HG02870 (cell line): ENCODE data around the gene CAMTA2.
"Not testable (repeated sequence)": the region's sequence is repeated elsewhere in the genome, so short reads cannot be mapped to it uniquely, and the experiment has no call there.

Experiments used
- ATAC-seq: cut with Tn5 transposase; IDR thresholded peaks from one replicate; pipeline ENCODE4 v1.9.1; 2021; ENCODE audit warnings: mild to moderate bottlenecking, moderate library complexity; ENCODE audit not compliant: unreplicated experiment

Gene CAMTA2

DNA sequence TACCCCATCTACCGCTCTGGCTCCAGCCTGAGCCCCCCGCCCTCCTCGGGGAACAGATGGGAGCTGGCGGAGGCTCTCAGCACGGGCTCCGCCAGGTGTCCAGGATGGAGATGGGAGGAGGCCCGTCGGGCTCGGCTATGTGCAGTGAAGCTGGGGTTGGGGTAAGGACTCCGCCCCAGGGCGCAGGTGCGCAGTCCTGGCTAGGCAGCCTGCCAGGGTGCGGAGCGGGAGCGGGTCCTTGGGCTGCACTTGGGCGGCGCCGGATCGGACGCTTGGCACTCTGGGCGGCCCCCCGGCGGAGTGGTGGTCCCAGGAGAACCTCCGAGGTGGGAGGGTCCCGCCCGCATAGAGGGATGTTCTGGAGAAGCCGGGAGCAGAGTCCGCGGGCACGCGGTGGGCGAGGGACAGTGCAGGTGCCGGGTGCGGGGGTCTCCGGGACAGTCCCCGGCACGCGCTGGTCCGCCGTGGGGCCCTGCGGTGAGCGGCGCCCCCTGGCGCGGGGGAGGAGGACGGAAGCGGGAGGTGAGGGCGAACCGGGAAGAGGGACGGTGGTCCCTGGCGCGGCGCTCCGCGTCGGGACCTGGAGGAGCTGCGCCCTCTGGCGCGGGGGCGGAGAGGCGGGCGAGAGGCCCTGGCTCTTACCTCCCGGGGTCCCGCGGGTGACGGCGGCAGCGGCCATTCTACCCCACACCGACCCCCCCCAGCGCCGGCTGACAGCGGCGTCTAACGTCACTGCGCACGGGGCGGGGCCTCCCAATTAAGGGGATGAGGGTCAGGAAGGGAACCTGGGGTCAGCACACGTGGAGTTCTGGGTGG is at the start of gene CAMTA2:
Gene CAMTA2 (minus strand): TSS at position 725 of the 816 bp plus-strand sequence. CDS start 1,453 bp downstream, outside the sequence.
- peak; percentile 65 for ATAC-seq

GRCh38 chr17:5035315-5035714 is 47.8 kb upstream of the CAMTA2 start, which contains the start of gene SLC52A1:
Gene SLC52A1 (minus strand): TSS chr17:5035426. CDS start chr17:5034606, 820 bp downstream.
- ATAC-seq, result no peak

DNA sequence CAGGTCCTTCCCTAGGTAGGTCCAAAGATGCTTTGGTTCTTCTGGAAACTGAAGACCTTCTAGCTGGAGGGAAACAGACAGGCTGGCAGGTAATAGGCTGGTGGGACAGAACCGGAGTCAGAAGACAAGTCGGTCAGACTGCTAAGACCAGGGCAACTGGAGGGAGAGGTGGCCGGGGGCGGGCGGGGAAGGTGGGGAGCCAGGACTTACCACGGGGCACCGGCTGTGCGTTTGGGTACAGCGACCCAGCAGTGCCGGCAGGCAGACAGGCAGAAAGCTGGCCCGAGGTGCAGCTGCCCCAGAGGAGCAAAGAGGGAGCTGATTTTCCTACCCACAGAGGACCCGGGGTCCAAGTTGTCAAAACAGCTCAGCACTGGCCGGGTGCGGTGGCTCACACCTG is 47.2 kb upstream of the CAMTA2 start:
- no peak for ATAC-seq

GRCh38 chr17:5034063-5034462 is 46.6 kb upstream of the CAMTA2 start:
- no peak for ATAC-seq

DNA sequence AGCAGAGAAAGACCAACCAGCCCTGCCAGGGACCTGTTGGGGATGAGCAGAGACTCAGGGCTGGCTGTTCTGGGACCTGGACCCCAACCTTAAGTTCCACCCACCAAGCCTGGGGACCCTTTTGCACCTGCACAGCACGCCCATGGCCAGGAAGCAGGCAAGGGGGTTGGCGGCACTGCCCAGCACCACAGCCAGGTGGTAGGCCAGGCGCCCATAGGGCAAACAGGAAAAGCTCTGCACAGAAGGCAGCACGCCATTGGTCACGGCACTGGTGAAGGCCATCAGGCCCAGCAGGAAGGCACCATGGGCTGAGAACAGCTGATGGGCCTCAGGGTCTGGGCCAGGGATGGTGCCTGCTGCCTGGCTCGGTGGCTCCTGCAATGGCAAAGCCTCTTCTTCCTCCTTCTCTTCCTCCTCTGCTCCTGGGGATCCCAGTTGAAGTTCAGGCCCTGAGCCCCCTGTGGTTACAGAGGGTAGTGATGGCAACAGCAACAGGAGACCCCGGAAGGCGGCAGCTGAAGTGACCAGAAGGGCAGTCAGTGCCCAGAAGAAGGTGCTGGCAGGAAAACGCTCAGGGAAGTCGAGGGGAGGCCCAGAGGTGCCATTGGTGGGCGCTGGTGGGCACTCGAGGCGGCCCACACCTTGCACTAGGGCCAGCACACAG is 46.0 kb upstream of the CAMTA2 start:
- no peak for ATAC-seq

- no peak for ATAC-seq
Measured at GRCh38 chr17:5032865-5033264, 45.4 kb upstream of the CAMTA2 start.

DNA sequence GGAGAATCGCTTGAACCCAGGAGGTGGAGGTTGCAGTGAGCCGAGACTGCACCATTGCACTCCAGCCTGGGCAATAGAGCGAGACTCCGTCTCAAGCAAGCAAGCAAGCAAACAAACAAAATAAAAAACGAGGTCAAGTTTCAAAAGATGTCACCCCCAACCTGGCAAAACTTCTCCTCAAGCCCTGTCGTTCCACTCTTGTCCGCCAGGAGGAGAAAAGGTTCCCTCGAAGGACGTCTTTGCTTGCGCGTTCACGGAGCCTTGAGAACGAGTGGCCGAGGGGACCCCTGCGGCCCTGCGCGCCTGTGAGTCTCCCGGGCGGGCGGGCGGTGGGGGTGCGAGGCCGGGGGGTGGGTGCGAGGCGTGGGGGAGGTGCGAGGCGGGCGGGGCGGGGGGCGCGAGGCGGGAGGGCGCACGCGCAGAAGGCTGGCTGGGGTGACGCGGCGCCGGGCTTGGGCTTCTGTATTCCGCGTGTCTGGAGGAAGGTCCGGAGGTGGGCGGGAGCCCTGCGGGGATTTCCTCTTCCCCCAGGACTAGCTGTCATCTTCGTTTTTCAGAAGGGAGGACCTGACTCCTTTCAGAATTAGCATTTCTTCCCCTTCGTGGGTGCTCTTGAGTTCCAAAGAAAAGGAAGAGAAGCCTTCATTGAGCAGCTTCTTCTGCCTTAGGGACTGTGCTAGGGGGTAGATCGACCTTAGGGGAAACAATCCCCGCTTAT is 44.0 kb upstream of the CAMTA2 start:
- ATAC-seq, result no peak

DNA sequence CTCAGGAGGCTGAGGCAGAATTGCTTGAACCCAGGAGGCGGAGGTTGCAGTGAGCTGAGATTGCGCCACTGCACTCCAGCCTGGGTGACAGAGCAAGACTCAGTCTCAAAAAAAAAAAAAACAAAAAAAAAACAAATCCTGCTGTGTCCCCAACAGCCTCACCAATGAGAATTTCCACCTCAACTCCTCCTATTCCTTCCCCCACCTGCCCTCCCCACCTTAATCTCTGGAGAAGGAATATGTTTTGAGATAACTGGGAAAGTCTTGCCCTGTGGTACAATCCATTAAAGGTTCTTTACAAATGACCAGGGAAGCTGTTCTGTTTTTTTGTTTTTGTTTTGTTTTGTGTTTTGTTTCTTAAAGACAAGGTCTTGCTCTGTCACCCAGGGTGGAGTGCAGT is 42.7 kb upstream of the CAMTA2 start:
- not testable (repeated sequence) for ATAC-seq

- ATAC-seq, result no peak
Measured at GRCh38 chr17:5027916-5028315, 40.4 kb upstream of the CAMTA2 start.

GRCh38 chr17:5027299-5027698 is 39.8 kb upstream of the CAMTA2 start:
- no peak for ATAC-seq

- ATAC-seq, result no peak
Measured at GRCh38 chr17:5024604-5025003, 37.1 kb upstream of the CAMTA2 start.

- ATAC-seq, result no peak
Measured at GRCh38 chr17:5023588-5024147, 36.2 kb upstream of the CAMTA2 start.

GRCh38 chr17:5022171-5022711 is 34.8 kb upstream of the CAMTA2 start:
- ATAC-seq, result no peak

DNA sequence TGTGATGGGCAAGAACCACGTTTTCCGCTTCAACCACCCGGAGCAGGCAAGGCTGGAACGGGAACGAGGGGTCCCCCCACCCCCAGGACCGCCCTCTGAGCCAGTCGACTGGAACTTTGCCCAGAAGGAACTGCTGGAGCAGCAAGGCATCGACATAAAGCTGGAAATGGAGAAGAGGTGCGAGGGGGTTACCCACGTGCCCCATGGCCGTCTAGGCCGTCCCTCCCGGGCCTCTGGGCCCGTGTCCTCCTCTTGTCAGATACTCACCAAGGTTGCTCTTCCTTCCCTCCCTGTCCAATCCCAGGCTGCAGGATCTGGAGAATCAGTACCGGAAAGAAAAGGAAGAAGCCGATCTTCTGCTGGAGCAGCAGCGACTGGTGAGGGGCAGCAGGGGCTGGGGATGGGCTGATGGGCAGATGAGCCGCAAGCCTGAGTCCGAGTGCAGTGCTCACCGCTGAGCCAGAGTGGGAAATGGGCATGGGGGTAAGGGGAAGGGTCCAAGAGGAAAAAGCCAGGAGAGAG is 33.1 kb upstream of the CAMTA2 start:
- ATAC-seq, result no peak

DNA sequence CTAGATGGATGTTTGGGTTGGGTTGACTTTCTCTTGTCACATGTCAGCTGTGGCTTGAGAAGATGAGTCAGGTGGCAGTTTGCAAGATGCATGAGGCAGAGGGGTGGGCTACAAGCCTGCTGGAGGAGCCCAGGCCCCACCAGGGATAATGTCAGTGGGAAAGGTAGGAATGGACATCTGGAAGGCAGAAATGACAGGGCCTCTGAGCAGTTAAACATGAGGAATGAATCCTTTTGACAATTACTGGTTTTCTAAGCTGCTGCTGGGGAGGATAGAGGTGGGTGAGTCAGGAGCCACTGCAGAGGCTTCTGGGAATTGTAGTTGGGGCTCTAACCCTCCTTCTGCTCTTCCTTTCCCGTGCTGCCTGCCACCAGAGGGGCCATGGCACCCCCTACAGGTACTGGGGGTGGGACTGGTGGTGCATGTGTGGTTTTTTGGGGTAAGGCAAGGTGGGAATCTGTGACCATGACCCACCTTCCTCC is 32.0 kb upstream of the CAMTA2 start:
- ATAC-seq, result no peak

DNA sequence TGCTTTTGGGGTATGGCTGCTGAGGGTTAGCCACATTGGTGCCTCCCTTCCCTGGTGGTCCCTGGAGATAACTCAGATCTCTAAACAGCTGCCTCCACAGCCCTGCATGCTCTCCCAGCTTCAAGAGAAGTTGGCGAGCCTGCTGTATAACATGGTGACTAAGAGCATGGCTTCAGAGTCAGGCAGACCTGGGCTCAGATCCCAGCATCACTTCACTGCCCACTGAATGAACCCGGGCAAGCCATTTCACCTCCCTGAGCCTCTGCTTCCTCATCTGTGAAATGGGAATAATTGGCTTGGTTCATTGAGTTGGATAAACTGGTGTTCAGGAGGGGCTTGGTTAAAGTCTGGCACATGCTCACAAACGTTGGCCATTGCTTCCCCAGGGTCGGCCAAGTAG is 26.9 kb upstream of the CAMTA2 start:
- ATAC-seq, result no peak

DNA sequence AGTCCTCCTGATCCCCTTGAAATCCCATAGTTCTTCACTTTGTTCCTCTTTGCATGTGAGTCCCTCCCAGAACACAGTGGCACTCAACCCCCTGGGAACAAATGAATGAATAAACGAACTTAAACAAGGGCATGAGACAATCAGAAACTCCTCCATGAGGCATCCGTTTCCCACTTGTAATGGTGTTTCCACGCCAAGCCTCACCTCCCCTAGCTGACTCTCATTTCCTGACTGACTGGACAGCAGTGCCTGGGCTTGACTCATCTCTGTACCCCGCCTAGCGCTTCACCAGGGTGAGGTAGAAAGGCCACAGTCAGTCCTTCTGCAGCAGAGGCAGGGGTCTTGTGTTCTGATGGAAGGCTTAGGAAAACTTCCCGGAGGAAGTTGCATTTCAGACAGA is 24.5 kb upstream of the CAMTA2 start:
- ATAC-seq, result peak; percentile 50

DNA sequence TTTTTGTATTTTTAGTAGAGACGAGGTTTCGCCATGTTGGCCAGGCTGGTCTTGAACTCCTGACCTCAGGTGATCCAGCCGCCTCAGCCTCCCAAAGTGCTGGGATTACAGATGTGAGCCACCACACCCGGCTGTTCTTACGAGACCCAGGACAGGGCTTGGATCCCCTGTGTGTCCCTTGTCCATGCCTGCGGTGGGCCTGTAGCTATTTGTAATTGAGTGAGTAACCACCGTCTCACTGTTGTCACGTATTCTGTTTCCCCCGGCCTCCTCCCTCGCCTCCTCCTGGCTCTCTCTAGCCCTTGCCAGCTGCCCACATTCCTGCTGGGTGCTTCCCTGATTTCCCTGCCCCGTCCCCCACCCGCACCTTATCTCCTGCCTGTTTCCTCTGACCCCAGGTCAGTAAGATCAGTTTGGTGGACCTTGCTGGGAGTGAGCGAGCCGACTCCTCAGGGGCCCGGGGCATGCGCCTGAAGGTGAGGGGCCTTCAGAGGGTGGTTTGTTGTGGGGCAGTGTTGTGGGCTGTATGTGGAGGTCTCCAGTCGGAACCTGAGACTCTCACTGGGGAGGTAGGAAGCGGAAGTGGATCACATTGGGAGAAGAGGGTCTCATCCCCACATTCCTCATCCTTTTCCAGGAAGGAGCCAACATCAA is 15.9 kb upstream of the CAMTA2 start:
- ATAC-seq, result no peak

DNA sequence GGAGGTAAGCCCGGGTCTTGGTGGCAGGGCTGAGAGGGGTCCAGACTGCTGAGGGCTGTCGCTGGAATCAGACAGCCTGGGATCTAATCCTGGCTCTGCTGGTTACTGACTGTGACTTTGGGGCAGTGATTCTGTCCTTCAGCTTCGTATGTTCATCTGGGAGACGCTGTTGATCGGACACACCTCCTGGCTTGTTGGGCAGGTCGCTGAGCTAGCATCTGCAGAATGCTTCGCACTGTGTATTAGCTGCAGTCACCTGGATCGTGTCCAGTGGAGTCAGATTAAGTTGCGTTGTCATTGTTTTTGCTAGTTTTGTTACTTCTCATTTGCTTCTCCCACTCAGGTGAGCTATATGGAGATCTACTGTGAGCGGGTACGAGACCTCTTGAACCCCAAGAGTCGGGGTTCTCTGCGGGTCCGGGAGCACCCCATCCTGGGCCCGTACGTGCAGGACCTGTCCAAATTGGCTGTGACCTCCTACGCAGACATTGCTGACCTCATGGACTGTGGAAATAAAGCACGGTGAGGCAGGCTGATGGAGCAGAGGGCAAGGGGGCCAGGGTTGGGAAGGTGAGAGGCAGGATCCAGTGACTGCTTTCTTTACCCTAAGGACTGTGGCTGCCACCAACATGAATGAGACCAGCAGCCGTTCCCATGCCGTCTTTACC is 14.8 kb upstream of the CAMTA2 start:
- no peak for ATAC-seq

- ATAC-seq, result no peak
Measured at GRCh38 chr17:5000237-5000639, 12.8 kb upstream of the CAMTA2 start.
